PC-9 (cell line): ENCODE results near the gene NUMB. TPM values are rescaled to one million over a fixed set of nuclear protein-coding genes. Genes with fewer than 3 reads are reported as not detected.

Source experiments
- BruUV-seq: library from RNA; stranded (reverse); fragments of 400-500 nt; replicated peaks from 2 replicates; lab custom pipeline; 2021; lab: Mats Ljungman, UMichigan
- CTCF ChIA-PET: fragments of 300-600 bp; sonication (Branson Sonifier 250); formaldehyde crosslinking; loops from one replicate; lab custom pipeline; 2022; ENCODE audit warnings: antibody characterized with exemption; lab: Charles Lee
- POLR2A ChIA-PET: fragments of 300-600 bp; sonication (Branson Sonifier 250); formaldehyde crosslinking; loops from one replicate; lab custom pipeline; 2022; ENCODE audit warnings: antibody characterized with exemption; ENCODE audit not compliant: unreplicated experiment; lab: Charles Lee
- DNase-seq, 2 experiments: peaks; one replicate each; pipeline versions ENCODE4 v3.0.0 to v3.0.0-alpha.2; 2015 to 2022; ENCODE audit warnings: mixed read lengths in 1 of 2
- H2AFZ ChIP-seq: fragments of 200-600 bp; sonication (generic); 2 replicates; pipeline ENCODE4 v1.8.1; 2017; ENCODE audit warnings: antibody characterized with exemption
- H3F3A ChIP-seq: fragments of 200-600 bp; sonication (generic); 2 replicates; pipeline ENCODE4 v1.8.1; 2017; ENCODE audit warnings: antibody characterized with exemption, mild to moderate bottlenecking, low read depth; ENCODE audit not compliant: insufficient read depth
- H3K27ac ChIP-seq: fragments of 200-600 bp; sonication (generic); 2 replicates; pipeline ENCODE4 v1.6.1; 2016; ENCODE audit warnings: mixed run types
- H3K27me3 ChIP-seq: fragments of 200-600 bp; sonication (generic); 2 replicates; pipeline ENCODE4 v1.6.1; 2016; ENCODE audit warnings: low read depth, mixed run types; ENCODE audit not compliant: insufficient read depth
- H3K36me3 ChIP-seq: fragments of 200-600 bp; sonication (generic); 2 replicates; pipeline ENCODE4 v1.6.1; 2016; ENCODE audit warnings: low read depth, mixed run types
- H3K4me1 ChIP-seq: fragments of 200-600 bp; sonication (generic); replicated peaks from 2 replicates; pipeline ENCODE4 v1.6.1; 2016; ENCODE audit warnings: mixed run types; ENCODE audit not compliant: insufficient read depth
- H3K4me2 ChIP-seq: fragments of 200-600 bp; sonication (generic); 2 replicates; pipeline ENCODE4 v1.6.1; 2017; ENCODE audit warnings: mixed run types
- H3K4me3 ChIP-seq: fragments of 200-600 bp; sonication (generic); 2 replicates; pipeline ENCODE4 v1.6.1; 2016; ENCODE audit warnings: mixed run types
- H3K79me2 ChIP-seq: fragments of 200-600 bp; sonication (generic); 2 replicates; pipeline ENCODE4 v1.6.1; 2017; ENCODE audit warnings: low read depth, mixed run types
- H3K9me2 ChIP-seq: fragments of 200-600 bp; sonication (generic); 2 replicates; pipeline ENCODE4 v1.8.1; 2017; ENCODE audit warnings: mild to moderate bottlenecking; ENCODE audit not compliant: insufficient read depth
- H3K9me3 ChIP-seq: fragments of 200-600 bp; sonication (generic); 2 replicates; pipeline ENCODE4 v1.8.1; 2016; ENCODE audit warnings: low read depth; ENCODE audit not compliant: insufficient read depth
- H4K20me1 ChIP-seq: fragments of 200-600 bp; sonication (generic); 2 replicates; pipeline ENCODE4 v1.8.1; 2017; ENCODE audit not compliant: insufficient read depth
- EZH2 ChIP-seq: fragments of 200-600 bp; sonication (generic); IDR thresholded peaks from 2 replicates; pipeline ENCODE4 v1.8.0; 2017; ENCODE audit warnings: antibody characterized with exemption, low read depth
- intact Hi-C: fragments of 100-400 bp; cut with micrococcal nuclease; formaldehyde crosslinking; loops from one replicate; pipeline ENCODE4 v1.10.0; 2022; ENCODE audit not compliant: unreplicated experiment
- total RNA-seq: library from RNA; stranded (reverse); gene quantifications from 2 replicates; pipeline ENCODE4 v1.2.3, GENCODE V29; 2021
- TF ChIP-seq, protein P1 (sequence below): fragments of 200-600 bp; sonication (generic); conservative IDR thresholded peaks from 2 replicates; pipeline ENCODE4 v1.6.1; 2017; ENCODE audit warnings: mixed run types, antibody characterized with exemption, mild to moderate bottlenecking, moderate library complexity

The NUMB gene
- total RNA-seq, 1 experiment from 2014 or later = 64.5 TPM

DNA sequence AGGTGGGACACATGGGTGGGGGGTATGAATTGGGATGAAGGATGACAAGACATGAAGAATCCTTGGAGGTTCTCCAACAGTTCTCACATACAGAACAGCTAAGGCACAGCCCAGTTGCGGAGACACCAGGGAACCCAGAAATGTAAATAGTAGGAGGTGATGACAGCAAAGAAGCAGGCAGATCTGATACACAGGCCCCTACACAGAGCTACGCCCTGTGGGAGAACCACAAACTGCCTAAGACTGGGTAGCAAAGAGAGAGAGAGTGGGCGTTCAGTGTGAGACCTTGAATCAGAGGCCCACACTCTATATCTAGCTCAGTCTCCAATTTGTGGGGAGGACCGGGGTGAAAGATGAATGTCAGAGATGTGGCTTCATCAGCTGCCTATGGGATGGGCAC lies 9.5 kb upstream of the NUMB start:
- no peaks in the 10 kb centered on the region for H3K9me3 ChIP-seq
- no peaks in the 10 kb centered on the region for H3K9me2 ChIP-seq
- no TSS peak for BruUV-seq
- no peak for DNase-seq
- H3K36me3 ChIP-seq = no peaks in the 10 kb centered on the region
- no peaks in the 10 kb centered on the region for H4K20me1 ChIP-seq
- H2AFZ ChIP-seq = no peak overlapping the region
- 0 out of 2 replicates have a peak, but pooled peaks cover under 1% of the 10 kb centered on the region for H3F3A ChIP-seq
- H3K79me2 ChIP-seq = no peaks in the 10 kb centered on the region
- TF ChIP-seq, protein P1, sequence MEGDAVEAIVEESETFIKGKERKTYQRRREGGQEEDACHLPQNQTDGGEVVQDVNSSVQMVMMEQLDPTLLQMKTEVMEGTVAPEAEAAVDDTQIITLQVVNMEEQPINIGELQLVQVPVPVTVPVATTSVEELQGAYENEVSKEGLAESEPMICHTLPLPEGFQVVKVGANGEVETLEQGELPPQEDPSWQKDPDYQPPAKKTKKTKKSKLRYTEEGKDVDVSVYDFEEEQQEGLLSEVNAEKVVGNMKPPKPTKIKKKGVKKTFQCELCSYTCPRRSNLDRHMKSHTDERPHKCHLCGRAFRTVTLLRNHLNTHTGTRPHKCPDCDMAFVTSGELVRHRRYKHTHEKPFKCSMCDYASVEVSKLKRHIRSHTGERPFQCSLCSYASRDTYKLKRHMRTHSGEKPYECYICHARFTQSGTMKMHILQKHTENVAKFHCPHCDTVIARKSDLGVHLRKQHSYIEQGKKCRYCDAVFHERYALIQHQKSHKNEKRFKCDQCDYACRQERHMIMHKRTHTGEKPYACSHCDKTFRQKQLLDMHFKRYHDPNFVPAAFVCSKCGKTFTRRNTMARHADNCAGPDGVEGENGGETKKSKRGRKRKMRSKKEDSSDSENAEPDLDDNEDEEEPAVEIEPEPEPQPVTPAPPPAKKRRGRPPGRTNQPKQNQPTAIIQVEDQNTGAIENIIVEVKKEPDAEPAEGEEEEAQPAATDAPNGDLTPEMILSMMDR = no peak
- no peak for TF ChIP-seq EZH2
- intact Hi-C loops = no loop called here
- peaks cover 5% of the 10 kb centered on the region for H3K4me1 ChIP-seq
- POLR2A ChIA-PET = no interaction called here
- H3K4me3 ChIP-seq = no peak overlapping the region
- CTCF ChIA-PET = interaction anchor here (0.7 kb wide), 1 partner anchor 99 kb away, joined by 12 read pairs; no protein-coding TSS in a partner anchor
- H3K27me3 ChIP-seq = no peaks in the 10 kb centered on the region
- no peak overlapping the region for H3K27ac ChIP-seq
- no peak overlapping the region for H3K4me2 ChIP-seq

DNA sequence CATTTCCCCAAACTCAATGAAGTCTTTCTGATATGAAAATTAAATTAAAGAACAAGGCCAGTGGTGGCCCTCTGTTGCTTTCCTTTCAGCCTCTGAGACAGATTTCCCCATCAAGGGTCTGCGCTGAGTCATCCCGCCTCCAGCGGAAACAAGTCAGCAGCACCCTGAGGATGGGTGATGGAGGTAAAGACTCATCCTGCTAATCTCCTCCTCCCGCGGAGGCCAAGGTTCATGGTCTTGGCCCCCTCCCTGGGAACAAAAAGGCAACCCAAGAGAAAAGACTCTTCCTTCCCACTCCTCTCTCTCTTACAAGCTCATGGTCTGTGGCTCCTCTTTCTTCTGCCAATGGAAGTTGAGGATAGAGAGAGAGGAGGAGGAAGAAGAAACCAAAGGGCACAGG lies 9.0 kb upstream of the NUMB start:
- DNase-seq = no peak
- Histone ChIP-seq H3K4me3 (no peak overlapping the region), H3F3A (0 out of 2 replicates have a peak, but pooled peaks cover 5% of the 10 kb centered on the region), H3K36me3 (no peaks in the 10 kb centered on the region), H3K27me3 (no peaks in the 10 kb centered on the region), H3K4me2 (no peak overlapping the region), H3K79me2 (no peaks in the 10 kb centered on the region), H3K9me3 (no peaks in the 10 kb centered on the region), H2AFZ (no peak overlapping the region), H4K20me1 (no peaks in the 10 kb centered on the region), H3K4me1 (peaks cover 7% of the 10 kb centered on the region), H3K27ac (no peak overlapping the region), H3K9me2 (no peaks in the 10 kb centered on the region)
- no TSS peak for BruUV-seq
- CTCF ChIA-PET = interaction anchor here (0.7 kb wide), 1 partner anchor 100 kb away, joined by 12 read pairs; no protein-coding TSS in a partner anchor
- no peak for TF ChIP-seq EZH2
- POLR2A ChIA-PET = no interaction called here
- intact Hi-C loops = no loop called here

DNA sequence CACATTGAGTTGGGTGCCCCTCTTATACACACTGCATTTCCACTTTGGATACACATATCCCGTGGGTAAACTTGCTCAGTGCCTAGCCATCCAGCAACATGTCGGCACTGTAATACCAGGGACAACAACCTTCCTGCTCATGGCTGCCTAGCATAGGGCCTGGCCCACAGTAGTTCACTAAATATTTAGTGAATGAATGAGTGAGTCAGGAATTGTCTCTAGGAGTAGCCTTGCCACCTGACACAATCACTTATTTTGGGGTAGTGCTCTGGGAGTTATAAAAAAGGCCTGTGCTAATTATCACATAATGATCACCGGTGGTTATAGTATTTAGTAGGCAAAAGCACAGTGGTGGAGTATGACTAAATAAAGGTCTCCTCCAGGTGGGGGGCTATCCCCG lies 8.5 kb upstream of the NUMB start:
- no peak overlapping the region for H3K27ac ChIP-seq
- H3F3A ChIP-seq = 0 out of 2 replicates have a peak, but pooled peaks cover 5% of the 10 kb centered on the region
- no peaks in the 10 kb centered on the region for H3K27me3 ChIP-seq
- no TSS peak for BruUV-seq
- H3K36me3 ChIP-seq = no peaks in the 10 kb centered on the region
- H3K4me1 ChIP-seq = peaks cover 12% of the 10 kb centered on the region
- H3K9me2 ChIP-seq = no peaks in the 10 kb centered on the region
- intact Hi-C loops = no loop called here
- no peak overlapping the region for H3K4me2 ChIP-seq
- H3K9me3 ChIP-seq = no peaks in the 10 kb centered on the region
- H2AFZ ChIP-seq = no peak overlapping the region
- POLR2A ChIA-PET = no interaction called here
- TF ChIP-seq, protein P1 = no peak
- no peak for TF ChIP-seq EZH2
- H4K20me1 ChIP-seq = no peaks in the 10 kb centered on the region
- DNase-seq = no peak
- H3K4me3 ChIP-seq = no peak overlapping the region
- no peaks in the 10 kb centered on the region for H3K79me2 ChIP-seq
- CTCF ChIA-PET = no interaction called here
